LNCAP (cell line): ENCODE data around the gene CECR2.

Experiments
- CTCF ChIP-seq: fragments of 450-650 bp; IDR thresholded peaks from 2 replicates; pipeline ENCODE4 v1.5.1; 2017; ENCODE audit warnings: mild to moderate bottlenecking

The CECR2 gene

GRCh38 chr22:17441326-17441725 is 72.1 kb downstream of the CECR2 start:
- TF ChIP-seq CTCF: no peak

- no peak for TF ChIP-seq CTCF
Measured at GRCh38 chr22:17443405-17444203, 74.3 kb downstream of the CECR2 start.

GRCh38 chr22:17444204-17444504 is 74.9 kb downstream of the CECR2 start:
- TF ChIP-seq CTCF: no peak

GRCh38 chr22:17446698-17447097 is 77.4 kb downstream of the CECR2 start:
- no peak for TF ChIP-seq CTCF

- no peak for TF ChIP-seq CTCF
Measured at GRCh38 chr22:17451316-17451715, 82.1 kb downstream of the CECR2 start.

GRCh38 chr22:17460895-17461294 is 91.6 kb downstream of the CECR2 start:
- TF ChIP-seq CTCF: no peak

- no peak for TF ChIP-seq CTCF
Measured at GRCh38 chr22:17470880-17471500, 101.7 kb downstream of the CECR2 start.
